IPS DF 19.7 (cell line): ENCODE results near the gene LHFPL6.

Source experiments
- DNase-seq: peaks from one replicate; pipeline ENCODE4 v3.0.0-alpha.2; 2013; ENCODE audit warnings: low read depth, low spot score

LHFPL6 gene

GRCh38 chr13:39602614-39603366 is at the start of gene LHFPL6:
TSS of gene LHFPL6 (minus strand) at chr13:39603193.
- no peak for DNase-seq

GRCh38 chr13:39646122-39646521 is 43.1 kb upstream of the LHFPL6 start:
- no peak for DNase-seq

- no peak for DNase-seq
Measured at GRCh38 chr13:39641645-39642044, 38.7 kb upstream of the LHFPL6 start.

- DNase-seq = no peak
Measured at GRCh38 chr13:39637890-39638289, 34.9 kb upstream of the LHFPL6 start.

GRCh38 chr13:39635564-39635963 is 32.6 kb upstream of the LHFPL6 start:
- DNase-seq = no peak

GRCh38 chr13:39632994-39633393 is 30.0 kb upstream of the LHFPL6 start:
- no peak for DNase-seq

- no peak for DNase-seq
Measured at GRCh38 chr13:39631307-39631706, 28.3 kb upstream of the LHFPL6 start.

GRCh38 chr13:39623466-39623865 is 20.5 kb upstream of the LHFPL6 start:
- DNase-seq = no peak

- no peak for DNase-seq
Measured at GRCh38 chr13:39618561-39618960, 15.6 kb upstream of the LHFPL6 start.

GRCh38 chr13:39616087-39616694 is 13.2 kb upstream of the LHFPL6 start:
- DNase-seq = no peak

- no peak for DNase-seq
Measured at GRCh38 chr13:39612023-39612637, 9.1 kb upstream of the LHFPL6 start.

- DNase-seq = no peak
Measured at GRCh38 chr13:39607876-39608275, 4.9 kb upstream of the LHFPL6 start.

- DNase-seq = no peak
Measured at GRCh38 chr13:39605677-39606320, 2.8 kb upstream of the LHFPL6 start.

- DNase-seq = no peak
Measured at GRCh38 chr13:39604756-39605155, 1.8 kb upstream of the LHFPL6 start.

GRCh38 chr13:39603424-39603947 is 493 bp upstream of the LHFPL6 start:
- no peak for DNase-seq

GRCh38 chr13:39602277-39602613 is 748 bp downstream of the LHFPL6 start:
- DNase-seq = no peak

- no peak for DNase-seq
Measured at GRCh38 chr13:39601636-39602035, 1.4 kb downstream of the LHFPL6 start.

- no peak for DNase-seq
Measured at GRCh38 chr13:39600766-39601165, 2.2 kb downstream of the LHFPL6 start.

- DNase-seq = no peak
Measured at GRCh38 chr13:39599842-39600241, 3.2 kb downstream of the LHFPL6 start.

- no peak for DNase-seq
Measured at GRCh38 chr13:39599012-39599411, 4.0 kb downstream of the LHFPL6 start.

GRCh38 chr13:39597838-39598237 is 5.2 kb downstream of the LHFPL6 start:
- no peak for DNase-seq

GRCh38 chr13:39596685-39597084 is 6.3 kb downstream of the LHFPL6 start:
- DNase-seq = no peak
